GM21723 (cell line): ENCODE results near the gene FRK.
"Not testable (repeated sequence)": the region's sequence is repeated elsewhere in the genome, so short reads cannot be mapped to it uniquely, and the experiment has no call there.

Experiments
- ATAC-seq: cut with Tn5 transposase; IDR thresholded peaks from one replicate; pipeline ENCODE4 v1.9.1; 2021; ENCODE audit warnings: mild to moderate bottlenecking, moderate library complexity; ENCODE audit not compliant: unreplicated experiment

The FRK gene

DNA sequence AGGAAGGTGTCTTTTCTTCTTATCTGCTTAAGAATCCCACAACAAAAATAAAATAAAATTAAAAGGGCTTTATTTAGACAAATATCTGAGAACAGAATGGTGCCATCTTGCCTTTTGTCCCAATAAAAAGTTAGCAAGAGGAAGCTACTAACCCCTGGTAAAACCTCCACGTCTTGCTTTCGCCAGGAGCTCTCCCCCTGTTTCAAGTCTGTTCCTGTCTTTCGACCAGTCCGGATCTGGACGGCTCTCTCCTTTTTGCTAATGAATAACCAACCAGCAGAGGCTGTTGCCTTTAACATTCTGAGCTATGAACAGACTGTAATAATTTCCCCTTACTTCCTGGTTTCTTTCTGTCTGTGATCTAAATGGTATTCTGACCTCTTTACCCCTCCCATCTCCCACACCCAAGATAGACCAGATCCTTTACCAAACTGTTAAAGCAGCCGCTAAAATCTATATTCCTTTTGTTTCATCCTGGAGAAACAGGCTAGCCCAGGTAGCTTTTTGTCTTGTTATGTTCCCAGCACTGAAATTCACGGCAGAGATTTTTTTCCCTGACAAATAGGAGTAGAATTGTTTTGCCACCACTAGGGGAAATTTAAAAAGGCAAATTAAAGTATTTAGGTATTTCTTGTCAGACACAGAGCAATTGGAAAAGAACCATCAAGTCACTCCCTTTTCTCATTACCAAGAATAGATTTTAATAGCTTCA, at the start of gene FRK:
FRK (minus strand) TSS at position 320 of the 712 bp plus-strand sequence. CDS start 580 bp downstream, outside the sequence.
- peak; percentile 43 for ATAC-seq

DNA sequence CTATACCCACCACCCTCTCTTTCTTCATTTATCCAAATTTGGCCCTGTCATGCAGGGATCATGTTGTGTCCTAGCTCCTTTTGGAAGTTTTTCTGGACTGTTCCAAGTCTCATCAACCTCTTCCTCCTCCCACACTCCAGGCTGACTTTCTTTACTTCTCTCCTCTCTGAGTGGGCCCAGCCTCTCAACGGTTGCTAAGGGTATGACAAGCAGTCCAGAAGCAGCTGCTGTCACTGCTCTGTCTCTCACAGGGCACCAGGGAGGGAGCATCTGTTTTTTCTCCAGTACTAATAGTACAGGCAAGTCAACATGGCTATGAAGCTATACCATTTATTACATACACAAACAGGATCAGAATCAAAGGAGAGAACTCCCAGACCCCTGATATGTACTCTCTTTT, 48.1 kb upstream of the FRK start:
- no peak for ATAC-seq

GRCh38 chr6:116106146-116106545, 45.5 kb upstream of the FRK start:
- no peak for ATAC-seq

GRCh38 chr6:116105247-116105646, 44.6 kb upstream of the FRK start:
- ATAC-seq: no peak

DNA sequence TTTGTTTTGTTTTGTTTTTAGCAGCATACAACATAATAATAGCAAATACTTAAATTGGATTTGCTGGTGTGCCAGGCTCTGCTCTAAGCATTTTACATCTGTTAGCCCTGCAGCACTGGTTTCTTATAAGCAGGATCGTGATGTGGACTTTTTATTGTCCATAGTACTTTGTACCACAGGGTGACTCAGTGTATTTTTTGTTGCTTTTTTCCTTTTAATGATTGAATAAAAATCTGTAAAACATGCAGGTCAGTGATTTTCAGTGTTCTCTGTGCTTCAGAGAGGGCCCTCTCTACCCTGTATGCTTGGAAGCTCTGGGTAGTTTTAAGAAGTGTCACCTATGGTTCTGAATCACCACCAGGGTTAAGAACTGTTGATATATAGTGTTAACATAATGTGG, 43.9 kb upstream of the FRK start:
- no peak for ATAC-seq

GRCh38 chr6:116102873-116103272, 42.2 kb upstream of the FRK start:
- no peak for ATAC-seq

DNA sequence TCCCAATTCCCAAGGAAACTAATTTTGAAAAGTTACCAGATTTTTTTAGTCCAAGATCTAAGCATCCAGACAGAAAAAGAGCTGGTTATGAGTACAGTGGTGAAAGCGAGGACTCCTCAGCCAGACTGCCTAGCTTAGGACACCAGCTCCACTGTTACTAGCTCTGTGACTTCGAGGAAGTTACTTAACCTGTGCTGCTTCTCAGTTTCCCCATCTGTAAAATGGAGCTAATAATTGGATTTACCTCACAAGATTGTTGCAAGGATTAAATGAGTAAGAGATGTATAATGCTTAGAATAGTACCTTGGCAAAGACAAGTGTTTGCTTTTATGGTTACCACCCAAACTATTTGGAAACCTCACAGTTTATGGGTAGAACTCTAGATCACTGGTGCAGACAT, 41.1 kb upstream of the FRK start:
- no peak for ATAC-seq

DNA sequence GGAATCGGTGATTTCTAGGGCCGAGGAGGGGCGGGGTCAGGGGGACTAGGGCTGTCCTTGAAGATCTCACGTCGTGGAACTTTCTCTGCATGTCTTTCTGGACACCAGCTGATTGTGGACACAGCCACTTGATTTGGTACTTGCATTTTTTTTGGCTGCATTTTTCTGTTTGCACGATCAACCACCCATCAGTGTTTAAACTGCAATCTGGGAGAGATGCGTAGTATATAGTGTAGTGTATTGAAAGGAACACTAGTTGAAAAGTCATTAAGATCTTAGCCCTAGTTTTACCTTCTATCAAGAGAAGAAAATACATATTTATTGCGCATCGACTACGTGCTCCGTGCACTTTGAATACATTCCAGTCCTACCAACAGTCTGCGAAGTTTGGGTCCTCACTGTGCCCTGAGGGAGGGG, 40.6 kb upstream of the FRK start:
- no peak for ATAC-seq

DNA sequence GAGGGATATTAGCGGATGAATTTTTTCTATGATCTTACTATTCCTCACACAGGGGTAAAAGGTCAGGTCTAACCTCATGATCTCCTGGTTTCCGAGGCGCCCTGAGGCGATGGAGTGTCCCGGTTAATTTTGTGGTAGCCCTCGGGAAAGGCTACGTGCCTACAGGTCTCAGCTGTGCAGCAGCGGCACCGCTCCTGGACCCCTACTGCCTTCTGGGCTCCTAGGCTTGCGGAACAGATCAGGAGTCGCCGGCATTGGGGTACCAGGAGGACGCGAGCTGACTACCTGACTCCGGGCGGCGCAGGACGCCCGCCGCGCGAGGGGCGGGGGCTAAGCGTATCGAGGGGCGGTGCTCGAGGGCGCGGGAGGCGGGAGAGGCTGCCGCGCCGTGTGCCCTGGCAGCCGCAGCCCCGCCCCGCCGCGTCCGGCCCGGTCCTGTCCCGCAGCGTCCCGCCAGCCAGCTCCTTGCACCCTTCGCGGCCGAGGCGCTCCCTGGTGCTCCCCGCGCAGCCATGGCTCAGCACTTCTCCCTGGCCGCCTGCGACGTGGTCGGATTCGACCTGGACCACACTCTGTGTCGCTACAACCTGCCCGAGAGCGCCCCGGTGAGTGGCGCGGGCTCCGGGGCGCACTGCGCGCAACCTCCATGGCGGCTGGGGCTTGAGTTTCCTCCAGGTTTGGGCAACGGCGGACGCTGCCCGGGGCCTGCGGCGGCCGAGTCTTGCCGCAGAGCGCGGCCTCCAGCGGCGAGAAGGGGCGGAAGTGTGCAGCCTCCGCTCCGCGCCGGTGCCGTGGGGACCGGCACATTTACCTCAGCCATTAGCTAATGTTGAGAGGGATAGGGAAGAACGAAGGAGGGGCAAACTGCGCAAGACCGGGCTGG, 40.0 kb upstream of the FRK start, which contains the start of gene NT5DC1:
NT5DC1 (plus strand) TSS at position 435 of the 883 bp plus-strand sequence; CDS start at position 513, 78 bp downstream.
- peak; percentile 88 for ATAC-seq

DNA sequence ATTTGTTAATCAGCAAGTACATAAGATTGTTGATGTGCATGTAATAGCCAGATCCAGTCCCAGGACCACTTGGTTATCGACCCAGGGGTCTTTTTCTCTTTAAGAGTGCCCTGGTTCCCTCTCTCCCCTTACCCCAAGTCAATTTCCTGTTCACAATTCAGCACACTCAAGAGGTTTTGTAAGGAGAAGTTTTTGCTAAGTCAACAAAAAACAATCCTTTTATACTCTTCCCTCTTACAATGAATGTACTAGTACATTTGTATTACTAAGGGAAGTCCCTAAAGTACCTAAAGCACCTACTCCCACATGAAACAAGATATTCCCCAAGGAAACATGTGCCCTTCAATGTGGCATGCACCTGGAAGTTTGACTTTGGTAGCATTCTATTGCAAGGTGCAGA, 38.3 kb upstream of the FRK start:
- ATAC-seq: no peak

GRCh38 chr6:116096979-116097816, 36.5 kb upstream of the FRK start:
- no peak for ATAC-seq

DNA sequence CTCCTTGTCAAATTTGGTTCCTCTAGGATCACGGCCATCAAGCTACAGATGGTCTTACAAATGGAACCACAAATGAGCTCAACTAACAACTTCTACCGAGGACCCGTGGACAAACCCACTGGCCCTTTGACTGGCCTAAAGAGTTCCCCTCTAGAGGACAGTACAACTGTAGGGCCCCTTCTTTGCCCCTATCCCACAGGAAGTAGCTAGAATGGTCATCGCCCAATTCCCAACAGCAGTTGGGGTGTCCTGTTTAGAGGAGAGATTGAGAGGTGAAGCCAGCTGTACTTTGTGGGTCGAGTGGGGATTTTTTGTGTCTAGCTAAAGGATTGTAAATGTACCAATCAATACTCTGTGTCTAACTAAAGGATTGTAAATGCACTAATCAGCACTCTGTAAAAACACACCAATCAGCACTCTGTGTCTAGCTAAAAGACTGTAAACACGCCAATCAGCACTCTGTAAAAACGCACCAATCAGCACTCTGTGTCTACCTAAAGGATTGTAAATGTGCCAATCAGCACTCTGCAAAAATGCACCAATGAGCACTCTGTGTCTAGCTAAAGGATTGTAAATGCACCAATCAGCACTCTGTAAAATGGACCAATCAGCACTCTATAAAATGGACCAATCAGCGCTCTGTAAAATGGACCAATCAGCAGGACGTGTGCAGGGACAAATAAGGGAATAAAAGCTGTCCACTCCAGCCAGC, 35.5 kb upstream of the FRK start:
- ATAC-seq: not testable (repeated sequence)

DNA sequence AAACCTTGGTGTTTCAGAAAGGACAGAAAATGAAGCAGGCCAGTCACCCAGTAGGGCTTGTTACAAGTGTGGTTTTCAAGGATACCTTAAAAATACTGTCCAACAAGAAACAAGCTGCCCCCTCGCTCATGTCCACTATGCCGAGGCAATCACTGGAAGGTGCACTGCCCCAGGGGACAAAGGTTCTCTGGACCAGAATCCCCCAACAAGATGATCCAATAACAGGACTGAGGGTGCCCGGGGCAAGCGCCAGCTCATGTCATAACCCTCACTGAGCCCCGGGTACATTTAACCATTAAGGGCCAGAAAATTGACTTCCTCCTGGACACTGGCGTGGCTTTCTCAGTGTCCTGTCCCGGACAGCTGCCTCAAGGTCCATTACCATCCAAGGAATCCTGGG, 33.4 kb upstream of the FRK start:
- ATAC-seq: no peak

DNA sequence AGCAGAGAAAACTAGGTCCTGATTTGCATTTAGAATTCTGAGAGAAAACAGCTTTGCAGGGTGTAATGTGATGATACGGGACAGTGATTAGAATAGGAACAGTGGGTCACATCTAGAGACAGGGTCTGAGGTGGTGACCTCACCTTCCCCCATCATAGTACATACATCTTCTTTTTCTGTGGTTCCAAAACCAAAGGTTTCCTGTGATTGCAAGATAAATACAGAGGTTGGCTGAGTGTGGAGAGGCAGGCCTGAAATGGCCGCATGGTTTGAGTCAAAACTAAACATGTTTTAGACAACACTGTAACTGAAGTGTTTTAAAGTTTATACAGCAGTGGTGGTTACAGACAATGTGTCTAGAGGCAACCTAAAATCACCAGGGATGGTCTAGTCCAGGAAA, 29.6 kb upstream of the FRK start:
- peak; percentile 65 for ATAC-seq

GRCh38 chr6:116088946-116089345, 28.3 kb upstream of the FRK start:
- ATAC-seq: no peak

- peak; percentile 94 for ATAC-seq
Measured at GRCh38 chr6:116087437-116088027, 26.8 kb upstream of the FRK start.

GRCh38 chr6:116084284-116084683, 23.6 kb upstream of the FRK start:
- no peak for ATAC-seq

DNA sequence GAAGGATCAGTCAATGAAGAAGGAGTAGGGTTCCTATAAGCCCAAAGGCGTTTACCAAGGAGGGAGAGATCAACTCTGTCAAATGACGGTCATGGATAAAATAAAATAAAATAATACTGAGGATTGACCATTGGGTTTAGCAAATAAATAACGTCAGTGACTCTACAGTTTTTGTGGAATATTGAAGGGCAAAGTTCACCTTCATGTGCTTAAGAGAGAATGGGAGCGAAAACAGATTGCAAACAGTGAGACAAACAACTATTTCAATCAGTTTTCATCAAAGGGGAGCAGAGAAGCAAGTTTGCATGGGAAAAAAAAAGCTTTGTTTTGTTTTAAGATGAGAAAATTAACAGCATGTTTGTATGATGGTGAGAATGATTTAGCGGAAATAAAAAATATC, 22.4 kb upstream of the FRK start:
- no peak for ATAC-seq

GRCh38 chr6:116078945-116079344, 18.3 kb upstream of the FRK start:
- ATAC-seq: no peak

- no peak for ATAC-seq
Measured at GRCh38 chr6:116078522-116078921, 17.8 kb upstream of the FRK start.
